Endothelial cell of umbilical vein (primary cell): ENCODE measurements around the gene RELL1. TPM values are rescaled to one million over a fixed set of nuclear protein-coding genes. Genes with fewer than 3 reads are reported as not detected.
A peak's percentile ranks its signal among the peaks of the same experiment; 100 is the strongest.

ENCODE experiments used
- BruUV-seq: library from RNA; stranded (reverse); fragments of 400-500 nt; replicated peaks from 2 replicates; lab custom pipeline; 2021; lab: Mats Ljungman, UMichigan
- CTCF ChIA-PET: fragments of 300-600, 350-600 bp; sonication (Branson Sonifier 250); formaldehyde crosslinking; loops from one replicate; lab custom pipeline; 2021; ENCODE audit warnings: antibody characterized with exemption, inconsistent platforms; lab: Charles Lee
- POLR2A ChIA-PET: fragments of 300-600, 350-600 bp; sonication (Branson Sonifier 250); formaldehyde crosslinking; loops from one replicate; lab custom pipeline; 2021; ENCODE audit warnings: antibody characterized with exemption, inconsistent platforms; lab: Charles Lee
- DNase-seq: peaks from one replicate; pipeline ENCODE4 v3.0.0-alpha.2; 2011; ENCODE audit warnings: low read depth, low spot score
- FAIRE-seq: peaks from 2 replicates; lab custom pipeline; 2011; peaks lifted over from hg19 to GRCh38; lab: Jason Lieb, UNC
- H2AFZ ChIP-seq: 2 replicates; pipeline ENCODE4 v1.6.0; 2012; ENCODE audit warnings: low read depth, low read length, control low read depth, inconsistent platforms
- H3K27ac ChIP-seq: 2 replicates; pipeline ENCODE4 v1.5.1; 2011; ENCODE audit warnings: low read depth, mild to moderate bottlenecking, control low read depth, low read length, moderate library complexity; ENCODE audit not compliant: insufficient read depth
- H3K27me3 ChIP-seq, 2 experiments: 2 replicates each; pipeline versions ENCODE4 v1.6.0 to v1.6.1; 2011; ENCODE audit warnings: low read length in 2 of 2, mixed read lengths in 1 of 2; ENCODE audit not compliant: control insufficient read depth in 2 of 2, insufficient read depth in 2 of 2
- H3K36me3 ChIP-seq, 2 experiments: 2 replicates in 1 of 2; 3 replicates in 1 of 2; pipeline ENCODE4 v1.5.1; 2011; ENCODE audit warnings: low read length in 2 of 2, mild to moderate bottlenecking in 1 of 2, moderate library complexity in 1 of 2; ENCODE audit not compliant: control insufficient read depth in 2 of 2, insufficient read depth in 2 of 2; ENCODE audit errors: extremely low read depth in 1 of 2
- H3K4me1 ChIP-seq: 3 replicates; pipeline ENCODE4 v1.5.1; 2011; ENCODE audit warnings: mild to moderate bottlenecking, low read length; ENCODE audit not compliant: control insufficient read depth, insufficient read depth; ENCODE audit errors: extremely low read depth
- H3K4me2 ChIP-seq: 2 replicates; pipeline ENCODE4 v1.6.1; 2011; ENCODE audit warnings: low read length, control low read depth, mixed read lengths; ENCODE audit not compliant: insufficient read depth
- H3K4me3 ChIP-seq, 3 experiments: fragments of 200-600 bp in 1 of 3; sonication (generic), shearing (Covaris generic) in 1 of 3; replicated peaks in 1 of 3; 2 replicates each; pipeline ENCODE4 v1.5.1; 2011 to 2016; ENCODE audit warnings: control low read depth in 3 of 3, low read length in 3 of 3, mild to moderate bottlenecking in 2 of 3, inconsistent platforms in 1 of 3, low read depth in 1 of 3, moderate library complexity in 1 of 3; ENCODE audit not compliant: insufficient read depth in 1 of 3
- H3K79me2 ChIP-seq: 2 replicates; pipeline ENCODE4 v1.6.0; 2012; ENCODE audit warnings: low read length, inconsistent platforms; ENCODE audit not compliant: control insufficient read depth, insufficient read depth
- H3K9ac ChIP-seq: replicated peaks from 2 replicates; pipeline ENCODE3; 2011; ENCODE audit warnings: low read length, control low read depth; ENCODE audit not compliant: insufficient read depth; ENCODE audit errors: extremely low read depth
- H3K9me1 ChIP-seq: replicated peaks from 3 replicates; pipeline ENCODE4 v1.6.0; 2011; ENCODE audit warnings: mild to moderate bottlenecking, low read length; ENCODE audit not compliant: control insufficient read depth, insufficient read depth; ENCODE audit errors: extremely low read depth
- H3K9me3 ChIP-seq: replicated peaks from 2 replicates; pipeline ENCODE4 v1.5.1; 2012; ENCODE audit warnings: low read length, inconsistent platforms; ENCODE audit not compliant: control insufficient read depth, insufficient read depth
- H4K20me1 ChIP-seq: replicated peaks from 2 replicates; pipeline ENCODE3; 2011; ENCODE audit warnings: mild to moderate bottlenecking, low read length; ENCODE audit not compliant: control insufficient read depth, insufficient read depth; ENCODE audit errors: extremely low read depth
- CTCF ChIP-seq, 2 donors: IDR thresholded peaks; 1 replicate in 1 of 2; 2 replicates in 1 of 2; pipeline ENCODE4 v1.5.1; 2011; ENCODE audit warnings: low read length in 2 of 2, mild to moderate bottlenecking in 2 of 2, moderate library complexity in 2 of 2, control low read depth in 1 of 2, inconsistent platforms in 1 of 2, low read depth in 1 of 2; ENCODE audit not compliant: insufficient read depth in 1 of 2; ENCODE audit errors: extremely low read depth in 1 of 2
- EZH2 ChIP-seq: IDR thresholded peaks from 2 replicates; pipeline ENCODE4 v1.6.1; 2012; ENCODE audit warnings: borderline replicate concordance, low read depth, mild to moderate bottlenecking, moderate library complexity, low read length, inconsistent platforms; ENCODE audit not compliant: severe bottlenecking
- FOS ChIP-seq: IDR thresholded peaks from 2 replicates; pipeline ENCODE4 v1.6.1; 2011; ENCODE audit warnings: mild to moderate bottlenecking, low read length, moderate library complexity, borderline replicate concordance; ENCODE audit not compliant: insufficient read depth
- GATA2 ChIP-seq: IDR thresholded peaks from 2 replicates; pipeline ENCODE4 v1.7.0; 2011; ENCODE audit warnings: low read depth, mild to moderate bottlenecking, moderate library complexity, mixed read lengths, low read length; ENCODE audit not compliant: insufficient read length, insufficient read depth
- JUN ChIP-seq: IDR thresholded peaks from 2 replicates; pipeline ENCODE4 v1.6.1; 2011; ENCODE audit warnings: borderline replicate concordance, low read depth; ENCODE audit not compliant: insufficient read length, insufficient read depth
- MYC ChIP-seq: IDR thresholded peaks from one replicate; pipeline ENCODE4 v1.6.1; 2011; ENCODE audit warnings: mild to moderate bottlenecking, low read depth, low read length
- POLR2A ChIP-seq: IDR thresholded peaks from 2 replicates; pipeline ENCODE4 v1.6.1; 2012; ENCODE audit warnings: low read depth, mild to moderate bottlenecking, control low read depth, low read length
- POLR2AphosphoS5 ChIP-seq: IDR thresholded peaks from 2 replicates; pipeline ENCODE4 v1.6.1; 2012; ENCODE audit warnings: low read depth, mild to moderate bottlenecking, control low read depth, low read length, moderate library complexity; ENCODE audit not compliant: insufficient read depth
- dilution Hi-C: fragments of 300-500 bp; cut with MboI; formaldehyde crosslinking; loops from one replicate; pipeline ENCODE4 v1.15.0; 2019; ENCODE audit warnings: low sequenced_read_pairs; ENCODE audit not compliant: extremely low pct_ligation_motif_present
- intact Hi-C: fragments of 100-400 bp; cut with micrococcal nuclease; formaldehyde crosslinking; loops from one replicate; pipeline ENCODE4 v1.10.0; 2022
- polyA plus RNA-seq, 4 experiments: library from polyadenylated mRNA; depleted of rRNA in 3 of 4; stranded (reverse) in 3 of 4; unstranded in 1 of 4; fragments of >200 nt; gene quantifications; 2 replicates each; pipeline versions ENCODE4 v1.2.1 to v1.2.3, GENCODE V29; 2011 to 2012; ENCODE audit warnings: missing spikeins in 1 of 4
- total RNA-seq: library from RNA; stranded (reverse); gene quantifications from 2 replicates; pipeline ENCODE4 v1.2.3, GENCODE V29; 2021
- TF ChIP-seq, protein P1 (sequence below): IDR thresholded peaks from 2 replicates; pipeline ENCODE4 v1.6.1; 2011; ENCODE audit not compliant: insufficient read depth, insufficient read length

RELL1 gene
- total and polyA plus RNA-seq, 2 donors (not counting 3 experiments of a cell fraction or from before 2014, with no cell fraction given) = 20.8 to 91.7 TPM

GRCh38 chr4:37639551-37640285 is 46.5 kb downstream of the RELL1 start:
- Histone ChIP-seq H4K20me1 (no peaks in the 10 kb centered on the region), H3K9ac (no peak overlapping the region), H3K36me3 (peaks cover 2 to 14% of the 10 kb centered on the region in 2 experiments), H3K9me1 (no peaks in the 10 kb centered on the region), H3K9me3 (no peaks in the 10 kb centered on the region), H3K27ac (no peak overlapping the region), H3K27me3 (no peaks in the 10 kb centered on the region), H3K79me2 (peaks cover 3% of the 10 kb centered on the region), H2AFZ (no peak overlapping the region), H3K4me2 (no peak overlapping the region), H3K4me1 (no peaks in the 10 kb centered on the region), H3K4me3 (no peak overlapping the region)
- BruUV-seq = no TSS peak
- ChIA-PET CTCF (no interaction called here), POLR2A (interaction anchor here (0.7 kb wide), 1 partner anchor 43 kb away, joined by 6 read pairs; no protein-coding TSS in a partner anchor)
- DNase-seq (peak; percentile 26), FAIRE-seq (peak; percentile 61)
- intact Hi-C loops (no loop called here), dilution Hi-C loops (no loop called here)
- TF ChIP-seq POLR2A = no peak
- no peak for TF ChIP-seq FOS
- no peak for TF ChIP-seq POLR2AphosphoS5
- TF ChIP-seq, protein P1, sequence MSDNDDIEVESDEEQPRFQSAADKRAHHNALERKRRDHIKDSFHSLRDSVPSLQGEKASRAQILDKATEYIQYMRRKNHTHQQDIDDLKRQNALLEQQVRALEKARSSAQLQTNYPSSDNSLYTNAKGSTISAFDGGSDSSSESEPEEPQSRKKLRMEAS = no peak
- TF ChIP-seq MYC = no peak
- no peak for TF ChIP-seq CTCF (IDR thresholded peaks at IDR 0.05; ENCODE audit: extremely low read depth in 1 of 2, insufficient read depth in 1 of 2, low read depth in 1 of 2, low read length in 2 of 2)
- no peak for TF ChIP-seq JUN
- TF ChIP-seq EZH2 = no peak
- no peak for TF ChIP-seq GATA2
